ENCODE results near the gene DRAP1.

GRCh38 chr11:65942531-65942930 is 23.3 kb downstream of the DRAP1 start:
- TF ChIP-seq, protein P1, sequence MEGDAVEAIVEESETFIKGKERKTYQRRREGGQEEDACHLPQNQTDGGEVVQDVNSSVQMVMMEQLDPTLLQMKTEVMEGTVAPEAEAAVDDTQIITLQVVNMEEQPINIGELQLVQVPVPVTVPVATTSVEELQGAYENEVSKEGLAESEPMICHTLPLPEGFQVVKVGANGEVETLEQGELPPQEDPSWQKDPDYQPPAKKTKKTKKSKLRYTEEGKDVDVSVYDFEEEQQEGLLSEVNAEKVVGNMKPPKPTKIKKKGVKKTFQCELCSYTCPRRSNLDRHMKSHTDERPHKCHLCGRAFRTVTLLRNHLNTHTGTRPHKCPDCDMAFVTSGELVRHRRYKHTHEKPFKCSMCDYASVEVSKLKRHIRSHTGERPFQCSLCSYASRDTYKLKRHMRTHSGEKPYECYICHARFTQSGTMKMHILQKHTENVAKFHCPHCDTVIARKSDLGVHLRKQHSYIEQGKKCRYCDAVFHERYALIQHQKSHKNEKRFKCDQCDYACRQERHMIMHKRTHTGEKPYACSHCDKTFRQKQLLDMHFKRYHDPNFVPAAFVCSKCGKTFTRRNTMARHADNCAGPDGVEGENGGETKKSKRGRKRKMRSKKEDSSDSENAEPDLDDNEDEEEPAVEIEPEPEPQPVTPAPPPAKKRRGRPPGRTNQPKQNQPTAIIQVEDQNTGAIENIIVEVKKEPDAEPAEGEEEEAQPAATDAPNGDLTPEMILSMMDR (IDR thresholded peaks at IDR 0.05; ENCODE audit: insufficient read depth, low read depth, low read length): no peak
- TF ChIP-seq EZH2 (IDR thresholded peaks at IDR 0.05; ENCODE audit: insufficient read depth, low read length): no peak
